Smooth muscle cell (in vitro differentiated cells): ENCODE data around the gene DYNC1LI2. TPM values are rescaled to one million over a fixed set of nuclear protein-coding genes. Genes with fewer than 3 reads are reported as not detected.
A peak's percentile ranks its signal among the peaks of the same experiment; 100 is the strongest.

Experiments
- DNase-seq: peaks from one replicate; lab custom pipeline; 2025; ENCODE audit not compliant: unreplicated experiment; lab: John Stamatoyannopoulos, UW
- H2AFZ ChIP-seq: fragments of 200-600 bp; sonication (generic); 2 replicates; pipeline ENCODE4 v1.6.0; 2016; ENCODE audit warnings: antibody characterized with exemption, low read depth, mild to moderate bottlenecking
- H3F3A ChIP-seq: fragments of 200-600 bp; sonication (generic); 2 replicates; pipeline ENCODE4 v1.6.0; 2017; ENCODE audit warnings: antibody characterized with exemption, low read depth
- H3K27ac ChIP-seq: fragments of 200-600 bp; sonication (generic); 2 replicates; pipeline ENCODE4 v1.5.1; 2016; ENCODE audit warnings: low read depth, mild to moderate bottlenecking
- H3K27me3 ChIP-seq: fragments of 200-600 bp; sonication (generic); 2 replicates; pipeline ENCODE4 v1.6.1; 2016; ENCODE audit warnings: low read depth, mild to moderate bottlenecking
- H3K36me3 ChIP-seq: fragments of 200-600 bp; sonication (generic); 2 replicates; pipeline ENCODE4 v1.5.1; 2016; ENCODE audit warnings: low read depth
- H3K4me1 ChIP-seq: fragments of 200-600 bp; sonication (generic); 2 replicates; pipeline ENCODE4 v1.5.1; 2016; ENCODE audit warnings: low read depth
- H3K4me2 ChIP-seq: fragments of 200-600 bp; sonication (generic); 2 replicates; pipeline ENCODE4 v1.6.0; 2016; ENCODE audit warnings: mild to moderate bottlenecking
- H3K4me3 ChIP-seq: fragments of 200-600 bp; sonication (generic); 2 replicates; pipeline ENCODE4 v1.5.1; 2016; ENCODE audit warnings: mild to moderate bottlenecking
- H3K79me2 ChIP-seq: fragments of 200-600 bp; sonication (generic); 2 replicates; pipeline ENCODE4 v1.6.0; 2016; ENCODE audit warnings: low read depth, mild to moderate bottlenecking
- H3K9ac ChIP-seq: fragments of 200-600 bp; sonication (generic); 2 replicates; pipeline ENCODE4 v1.6.0; 2016; ENCODE audit warnings: low read depth
- H3K9me3 ChIP-seq: fragments of 200-600 bp; sonication (generic); replicated peaks from 2 replicates; pipeline ENCODE4 v1.5.1; 2016; ENCODE audit warnings: low read depth
- H4K20me1 ChIP-seq: fragments of 200-600 bp; sonication (generic); 2 replicates; pipeline ENCODE4 v1.6.0; 2016; ENCODE audit warnings: low read depth
- WGBS: methylation state at CpG from one replicate; pipeline ENCODE4 v1.1.7; 2016; ENCODE audit warnings: low lambda C conversion rate; 5-methylcytosine and 5-hydroxymethylcytosine counted together
- polyA plus RNA-seq: library from polyadenylated mRNA; unstranded; fragments of >200 nt; fragmentation: Nextera tagmentation; extraction: Ambion mirVana; gene quantifications from 2 replicates; pipeline ENCODE4 v1.2.1, GENCODE V29; 2016
- total RNA-seq: library from RNA; depleted of rRNA; stranded (reverse); fragments of >200 nt; gene quantifications from 2 replicates; pipeline ENCODE4 v1.2.3, GENCODE V29; 2014
- TF ChIP-seq, protein P1 (sequence below): fragments of 200-600 bp; sonication (generic); IDR thresholded peaks from 2 replicates; pipeline ENCODE4 v1.5.1; 2017; ENCODE audit warnings: borderline replicate concordance, mild to moderate bottlenecking, antibody characterized with exemption; ENCODE audit not compliant: insufficient read depth, poor library complexity, severe bottlenecking

Gene DYNC1LI2
- total and polyA plus RNA-seq, 2 experiments from 2014 or later, result 74.1 to 90.8 TPM

DNA sequence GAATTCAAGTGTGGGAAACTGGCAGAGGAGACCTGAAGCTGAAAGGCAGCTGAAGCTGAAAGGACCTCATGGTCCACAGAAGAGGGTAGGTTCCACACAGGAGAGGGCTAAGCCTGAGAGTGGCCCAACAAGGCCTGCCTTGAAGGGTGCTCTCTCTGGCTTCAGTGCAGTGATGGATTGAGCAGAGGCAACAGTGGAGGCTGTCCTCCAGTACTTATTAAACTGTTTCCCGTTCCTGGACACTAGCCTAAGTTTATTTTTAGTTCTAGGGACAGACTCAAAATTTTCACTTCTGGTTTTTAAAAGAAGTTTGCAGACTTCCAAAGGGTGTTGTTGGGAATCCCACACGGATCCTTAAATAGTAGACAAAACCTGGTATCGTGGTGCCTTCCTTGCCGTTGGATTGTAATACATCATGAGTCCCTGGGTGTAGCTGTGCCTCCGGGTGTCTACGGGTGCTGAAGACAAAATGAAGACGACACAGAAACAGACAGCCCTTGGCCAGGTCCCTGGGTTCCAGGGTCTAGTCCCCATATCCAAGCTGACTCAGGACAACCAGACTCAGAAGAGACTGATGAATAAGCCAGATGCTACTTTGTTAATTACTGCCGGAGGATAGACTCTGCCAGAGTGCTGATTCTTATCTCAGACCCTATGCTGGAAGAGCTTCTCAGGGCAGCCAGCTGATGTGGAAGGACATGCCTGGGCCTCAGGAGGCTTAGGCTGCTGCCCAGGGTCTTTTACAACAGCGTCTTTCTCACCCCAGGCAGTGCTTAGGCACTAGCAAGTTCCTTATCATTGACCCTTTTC lies 47.8 kb downstream of the DYNC1LI2 start:
- DNase-seq, result no peak
- Histone ChIP-seq H3K9me3 (no peaks in the 10 kb centered on the region), H2AFZ (no peak overlapping the region), H3K36me3 (no peaks in the 10 kb centered on the region), H3K79me2 (no peaks in the 10 kb centered on the region), H3K4me3 (no peak overlapping the region), H3K4me1 (peaks cover 5% of the 10 kb centered on the region), H3K4me2 (no peak overlapping the region), H4K20me1 (no peaks in the 10 kb centered on the region), H3F3A (peaks cover 8% of the 10 kb centered on the region), H3K27me3 (no peaks in the 10 kb centered on the region), H3K27ac (peak overlapping the region; percentile 57), H3K9ac (no peak overlapping the region)
- WGBS, result 26% methylated on average over 9 of the region's 9 CpGs
- TF ChIP-seq, protein P1, sequence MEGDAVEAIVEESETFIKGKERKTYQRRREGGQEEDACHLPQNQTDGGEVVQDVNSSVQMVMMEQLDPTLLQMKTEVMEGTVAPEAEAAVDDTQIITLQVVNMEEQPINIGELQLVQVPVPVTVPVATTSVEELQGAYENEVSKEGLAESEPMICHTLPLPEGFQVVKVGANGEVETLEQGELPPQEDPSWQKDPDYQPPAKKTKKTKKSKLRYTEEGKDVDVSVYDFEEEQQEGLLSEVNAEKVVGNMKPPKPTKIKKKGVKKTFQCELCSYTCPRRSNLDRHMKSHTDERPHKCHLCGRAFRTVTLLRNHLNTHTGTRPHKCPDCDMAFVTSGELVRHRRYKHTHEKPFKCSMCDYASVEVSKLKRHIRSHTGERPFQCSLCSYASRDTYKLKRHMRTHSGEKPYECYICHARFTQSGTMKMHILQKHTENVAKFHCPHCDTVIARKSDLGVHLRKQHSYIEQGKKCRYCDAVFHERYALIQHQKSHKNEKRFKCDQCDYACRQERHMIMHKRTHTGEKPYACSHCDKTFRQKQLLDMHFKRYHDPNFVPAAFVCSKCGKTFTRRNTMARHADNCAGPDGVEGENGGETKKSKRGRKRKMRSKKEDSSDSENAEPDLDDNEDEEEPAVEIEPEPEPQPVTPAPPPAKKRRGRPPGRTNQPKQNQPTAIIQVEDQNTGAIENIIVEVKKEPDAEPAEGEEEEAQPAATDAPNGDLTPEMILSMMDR, result no peak

DNA sequence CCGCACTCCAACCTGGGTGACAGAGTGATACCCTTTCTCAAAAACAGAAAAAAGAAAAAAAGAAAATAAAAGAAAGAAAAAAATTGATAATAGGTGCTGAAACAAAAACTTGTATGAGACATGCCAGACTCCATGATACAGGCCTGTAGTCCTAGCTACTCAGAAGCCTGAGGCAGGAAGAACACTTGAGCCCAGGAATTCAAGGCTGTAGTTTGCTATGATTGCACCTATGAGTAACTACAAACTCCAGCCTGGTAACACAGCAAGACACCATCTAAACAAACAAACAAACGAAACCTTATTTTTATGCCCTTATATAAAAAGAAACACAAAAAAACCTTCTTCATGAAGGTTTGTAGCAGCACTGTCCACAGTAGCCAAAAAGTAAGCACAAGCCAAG lies 49.9 kb downstream of the DYNC1LI2 start:
- Histone ChIP-seq H3K4me3 (no peak overlapping the region), H2AFZ (no peak overlapping the region), H3K27ac (no peak overlapping the region), H3K36me3 (no peaks in the 10 kb centered on the region), H3K4me2 (no peak overlapping the region), H3K9me3 (no peaks in the 10 kb centered on the region), H3K4me1 (peaks cover 5% of the 10 kb centered on the region), H3F3A (peaks cover 8% of the 10 kb centered on the region), H4K20me1 (no peaks in the 10 kb centered on the region), H3K79me2 (no peaks in the 10 kb centered on the region), H3K27me3 (no peaks in the 10 kb centered on the region), H3K9ac (no peak overlapping the region)
- no peak for DNase-seq
- 97% methylated on average over 2 of the region's 2 CpGs for WGBS
- TF ChIP-seq, protein P1, result no peak

DNA sequence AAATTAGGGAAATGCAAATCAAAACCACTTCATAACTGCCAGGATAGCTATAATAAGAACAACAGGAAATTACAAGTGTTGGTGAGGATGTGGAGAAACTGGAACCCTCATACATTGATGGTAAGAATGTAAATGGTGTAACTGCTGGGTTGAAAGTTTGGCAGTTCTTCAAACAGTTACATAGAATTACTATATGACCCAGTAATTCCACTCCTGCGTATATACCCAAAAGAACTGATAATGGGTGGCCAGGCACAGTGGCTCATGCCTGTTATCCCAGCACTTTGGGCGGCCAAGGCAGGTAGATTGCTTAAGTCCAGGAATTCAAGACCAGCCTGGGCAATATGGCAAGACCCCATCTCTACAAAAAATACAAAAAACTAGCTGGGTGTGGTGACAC lies 50.4 kb downstream of the DYNC1LI2 start:
- H3F3A ChIP-seq, result peaks cover 8% of the 10 kb centered on the region
- TF ChIP-seq, protein P1, result no peak
- WGBS, result 92% methylated on average over 2 of the region's 2 CpGs
- H2AFZ ChIP-seq, result no peak overlapping the region
- H3K79me2 ChIP-seq, result no peaks in the 10 kb centered on the region
- DNase-seq, result no peak
- no peak overlapping the region for H3K4me2 ChIP-seq
- H3K9me3 ChIP-seq, result no peaks in the 10 kb centered on the region
- no peak overlapping the region for H3K9ac ChIP-seq
- H4K20me1 ChIP-seq, result no peaks in the 10 kb centered on the region
- no peak overlapping the region for H3K4me3 ChIP-seq
- no peaks in the 10 kb centered on the region for H3K36me3 ChIP-seq
- no peaks in the 10 kb centered on the region for H3K27me3 ChIP-seq
- H3K27ac ChIP-seq, result no peak overlapping the region
- H3K4me1 ChIP-seq, result peaks cover under 1% of the 10 kb centered on the region

DNA sequence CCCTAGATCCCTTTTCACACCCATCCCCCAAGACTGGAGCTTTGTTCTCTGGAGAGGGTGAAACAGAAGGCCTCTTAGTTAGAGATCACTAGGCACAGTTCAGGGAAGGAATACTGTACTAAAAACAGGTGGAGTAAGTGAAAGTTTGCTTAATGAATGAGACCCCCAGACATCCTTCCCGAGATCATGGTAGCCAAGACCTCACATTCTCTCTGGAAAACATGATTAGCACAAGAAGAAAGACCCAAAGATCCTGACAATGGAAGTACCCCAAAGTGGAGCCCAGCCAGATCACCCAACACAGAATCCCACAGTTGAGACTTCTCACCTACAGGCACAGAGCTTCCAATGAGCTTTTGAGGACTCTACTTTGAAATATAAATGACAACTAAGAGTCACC lies 51.5 kb downstream of the DYNC1LI2 start:
- no peak for DNase-seq
- Histone ChIP-seq H3K9ac (no peak overlapping the region), H4K20me1 (peaks cover 10% of the 10 kb centered on the region), H3K4me3 (no peak overlapping the region), H3K4me2 (no peak overlapping the region), H3F3A (peaks cover 8% of the 10 kb centered on the region), H3K9me3 (no peaks in the 10 kb centered on the region), H2AFZ (no peak overlapping the region), H3K36me3 (no peaks in the 10 kb centered on the region), H3K27ac (no peak overlapping the region), H3K27me3 (no peaks in the 10 kb centered on the region), H3K4me1 (peaks cover 11% of the 10 kb centered on the region), H3K79me2 (no peaks in the 10 kb centered on the region)
- WGBS, result 56% methylated on average over 1 of the region's 1 CpG
- TF ChIP-seq, protein P1, result no peak
